Neural progenitor cell (in vitro differentiated cells): ENCODE data around the gene ADAT1.

Source experiments
- CTCF ChIP-seq: fragments of 200-600 bp; sonication (generic); IDR thresholded peaks from 2 replicates; pipeline ENCODE4 v1.5.1; 2017; ENCODE audit warnings: antibody characterized with exemption, mild to moderate bottlenecking
- EZH2phosphoT487 ChIP-seq: fragments of 200-600 bp; sonication (generic); IDR thresholded peaks from 2 replicates; pipeline ENCODE4 v1.6.1; 2017; ENCODE audit warnings: antibody characterized with exemption

- TF ChIP-seq CTCF (no peak), EZH2phosphoT487 (no peak)
These were observed 12.0 kb upstream of the ADAT1 start for GRCh38 chr16:75635036-75635435.
